Suppressor macrophage treated with lipopolysaccharide for 4 hours (primary cell): Measurements from ENCODE around the gene AGBL1.
"Not testable (repeated sequence)": the region's sequence is repeated elsewhere in the genome, so short reads cannot be mapped to it uniquely, and the experiment has no call there.

Source experiments
- DNase-seq: peaks from one replicate; pipeline ENCODE4 v3.0.0-alpha.2; 2020

The AGBL1 gene

GRCh38 chr15:86425746-86426145, 346.1 kb downstream of the AGBL1 start:
- no peak for DNase-seq

- no peak for DNase-seq
These were observed 353.2 kb downstream of the AGBL1 start for GRCh38 chr15:86432861-86433260.

- DNase-seq, result no peak
These were observed 354.3 kb downstream of the AGBL1 start for GRCh38 chr15:86433983-86434382.

GRCh38 chr15:86439614-86440013, 359.9 kb downstream of the AGBL1 start:
- DNase-seq, result no peak

- DNase-seq, result no peak
These were observed 364.9 kb downstream of the AGBL1 start for GRCh38 chr15:86444527-86444926.

GRCh38 chr15:86445579-86446252, 366.0 kb downstream of the AGBL1 start:
- DNase-seq, result no peak

- DNase-seq, result no peak
These were observed 366.6 kb downstream of the AGBL1 start for GRCh38 chr15:86446253-86446640.

- DNase-seq, result not testable (repeated sequence)
These were observed 385.9 kb downstream of the AGBL1 start for GRCh38 chr15:86465470-86466039.

- DNase-seq, result no peak
These were observed 402.0 kb downstream of the AGBL1 start for GRCh38 chr15:86481720-86482119.

GRCh38 chr15:86483936-86484335, 404.3 kb downstream of the AGBL1 start:
- no peak for DNase-seq

GRCh38 chr15:86488046-86488445, 408.4 kb downstream of the AGBL1 start:
- no peak for DNase-seq

- no peak for DNase-seq
These were observed 410.3 kb downstream of the AGBL1 start for GRCh38 chr15:86489981-86490380.

GRCh38 chr15:86491118-86491517, 411.4 kb downstream of the AGBL1 start:
- DNase-seq, result no peak

GRCh38 chr15:86493884-86494283, 414.2 kb downstream of the AGBL1 start:
- DNase-seq, result no peak

- no peak for DNase-seq
These were observed 414.8 kb downstream of the AGBL1 start for GRCh38 chr15:86494475-86494874.

- no peak for DNase-seq
These were observed 422.6 kb downstream of the AGBL1 start for GRCh38 chr15:86502301-86502700.

GRCh38 chr15:86505951-86506350, 426.3 kb downstream of the AGBL1 start:
- DNase-seq, result no peak

- no peak for DNase-seq
These were observed 426.7 kb downstream of the AGBL1 start for GRCh38 chr15:86506401-86506800.

GRCh38 chr15:86515625-86516024, 436.0 kb downstream of the AGBL1 start:
- DNase-seq, result no peak

GRCh38 chr15:86522721-86523120, 443.1 kb downstream of the AGBL1 start:
- DNase-seq, result no peak

- DNase-seq, result no peak
These were observed 447.4 kb downstream of the AGBL1 start for GRCh38 chr15:86526938-86527690.

GRCh38 chr15:86528094-86528493, 448.4 kb downstream of the AGBL1 start:
- DNase-seq, result not testable (repeated sequence)

- DNase-seq, result no peak
These were observed 458.5 kb downstream of the AGBL1 start for GRCh38 chr15:86538141-86538540.

- DNase-seq, result no peak
These were observed 461.3 kb downstream of the AGBL1 start for GRCh38 chr15:86540840-86541467.
